Activated CD8-positive, alpha-beta memory T cell treated with anti-CD3 and anti-CD28 coated beads, Interleukin-2, amount 10 ng/mL, durations not matched to agents 7 days and 5 days (primary cell): ENCODE measurements around the gene GSG1L. TPM values are rescaled to one million over a fixed set of nuclear protein-coding genes. Genes with fewer than 3 reads are reported as not detected.

Experiments used
- ATAC-seq: fragments of 150-1000 bp; cut with Tn5 transposase; one replicate; pipeline ENCODE4 v1.10.0; 2021; ENCODE audit warnings: moderate library complexity
- CTCF ChIA-PET: fragments of 350-600 bp; sonication (Branson Sonifier 250); formaldehyde crosslinking; loops from one replicate; lab custom pipeline; 2021; ENCODE audit warnings: antibody characterized with exemption; lab: Charles Lee
- DNase-seq: peaks from one replicate; pipeline ENCODE4 v3.0.0-alpha.2; 2020
- H3K27ac Mint-ChIP-seq: one replicate; pipeline ENCODE4 v1.8.0; 2021; ENCODE audit warnings: mild to moderate bottlenecking, mixed read lengths
- H3K27me3 Mint-ChIP-seq: one replicate; pipeline ENCODE4 v1.8.0; 2021; ENCODE audit warnings: mixed read lengths
- H3K36me3 Mint-ChIP-seq: one replicate; pipeline ENCODE4 v1.8.0; 2021; ENCODE audit warnings: mild to moderate bottlenecking, mixed read lengths
- H3K4me1 Mint-ChIP-seq: one replicate; pipeline ENCODE4 v1.8.0; 2021; ENCODE audit warnings: mixed read lengths
- H3K4me3 Mint-ChIP-seq: one replicate; pipeline ENCODE4 v1.8.0; 2021; ENCODE audit warnings: mild to moderate bottlenecking, moderate library complexity, mixed read lengths
- H3K9me3 Mint-ChIP-seq: one replicate; pipeline ENCODE4 v1.8.0; 2022; ENCODE audit warnings: low read depth, mixed read lengths
- total RNA-seq, 2 experiments: library from RNA; stranded (reverse); gene quantifications; one replicate each; pipeline ENCODE4 v1.2.3, GENCODE V29; 2021

The GSG1L gene
- not detected for total RNA-seq

DNA sequence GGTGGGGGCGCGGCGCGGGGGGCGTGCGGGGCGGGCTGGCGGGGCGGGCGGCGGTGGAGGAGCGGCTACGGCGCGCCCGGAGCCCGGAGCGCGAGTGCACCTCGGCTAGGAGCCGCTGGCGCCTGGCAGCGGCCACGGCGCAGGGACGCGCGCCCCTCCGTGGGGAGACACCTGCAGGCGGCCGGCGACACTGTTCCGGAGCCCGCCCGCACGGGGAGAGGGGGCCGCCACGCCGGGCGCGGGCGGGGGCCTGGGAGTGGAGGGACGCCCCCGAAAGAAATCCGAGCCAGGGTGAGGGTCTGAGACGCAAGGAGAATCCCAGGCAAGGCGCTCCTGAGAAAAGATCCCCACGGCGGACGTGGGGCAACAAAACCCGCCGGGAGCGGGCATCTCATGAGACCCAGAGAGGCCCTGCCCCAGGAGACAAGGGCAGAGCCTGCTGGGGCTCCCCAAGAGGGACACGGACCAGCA lies at the start of gene GSG1L:
Gene GSG1L, minus strand, starts transcription at position 124 of the 471 bp plus-strand sequence. CDS start 290 bp downstream, outside the sequence.
- H3K27me3 Mint-ChIP-seq = peaks cover 60% of the 10 kb centered on the region
- CTCF ChIA-PET = interaction anchor here (0.6 to 3.2 kb wide), 3 partner anchors 90 to 424 kb away, joined by 3 to 19 read pairs (median 6); no protein-coding TSS in a partner anchor
- ATAC-seq (no peak), DNase-seq (no peak)
- H3K27ac Mint-ChIP-seq = no peak within 1 kb of the TSS
- no peaks in the 10 kb centered on the region for H3K9me3 Mint-ChIP-seq
- no peak within 1 kb of the TSS for H3K4me3 Mint-ChIP-seq
- no peaks in the 10 kb centered on the region for H3K36me3 Mint-ChIP-seq
- no peaks in the 10 kb centered on the region for H3K4me1 Mint-ChIP-seq

DNA sequence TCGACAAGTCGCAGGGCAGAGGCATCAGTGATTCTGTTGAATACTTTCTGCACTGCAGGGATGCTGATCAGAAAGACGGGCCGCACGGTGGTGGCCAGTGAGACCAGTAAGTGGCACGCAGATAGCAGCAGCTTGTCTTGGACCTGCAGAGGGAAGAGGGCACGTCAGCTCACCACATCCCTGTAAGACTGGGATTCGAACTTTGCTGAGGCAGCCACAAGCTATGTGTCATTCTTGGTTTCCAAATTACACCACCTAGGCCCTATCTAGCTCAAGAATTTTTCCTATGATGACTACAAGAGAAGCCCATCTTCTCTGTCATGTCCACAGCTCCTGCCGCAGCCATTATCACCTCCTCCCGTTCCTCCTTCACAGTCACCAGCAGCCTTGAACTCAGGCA lies 49.4 kb upstream of the GSG1L start:
- H3K4me3 Mint-ChIP-seq = no peak overlapping the region
- H3K36me3 Mint-ChIP-seq = peaks cover 54% of the 10 kb centered on the region
- H3K27ac Mint-ChIP-seq = peak overlapping the region; percentile 78
- CTCF ChIA-PET = interaction anchor here (1.3 to 3.0 kb wide), 2 partner anchors 43 to 105 kb away, joined by 4 to 16 read pairs; no protein-coding TSS in a partner anchor
- peak; percentile 69 for DNase-seq
- peaks cover 32% of the 10 kb centered on the region for H3K4me1 Mint-ChIP-seq
- peak; percentile 91 for ATAC-seq
- H3K27me3 Mint-ChIP-seq = no peaks in the 10 kb centered on the region
- H3K9me3 Mint-ChIP-seq = no peaks in the 10 kb centered on the region

DNA sequence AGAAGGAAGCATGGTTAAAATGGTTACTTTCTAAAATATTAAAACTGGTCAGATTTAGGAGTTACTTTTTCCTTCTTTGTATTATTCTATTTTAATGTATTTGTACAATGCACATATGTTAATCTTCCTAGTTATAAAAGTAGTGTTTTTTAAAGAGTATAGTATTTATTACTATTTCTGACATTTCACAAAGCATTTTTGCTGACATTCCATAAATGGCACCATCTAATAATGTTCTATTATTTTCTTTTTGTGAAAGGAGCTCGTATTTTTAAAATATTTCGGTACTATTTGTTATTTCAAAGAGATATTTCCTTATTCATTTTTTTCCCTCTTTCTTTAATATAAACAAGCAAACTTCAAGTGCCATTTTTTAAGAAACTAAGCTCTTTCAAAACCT lies 47.5 kb upstream of the GSG1L start:
- no peaks in the 10 kb centered on the region for H3K9me3 Mint-ChIP-seq
- peak overlapping the region; percentile 6 for H3K27ac Mint-ChIP-seq
- peaks cover 57% of the 10 kb centered on the region for H3K36me3 Mint-ChIP-seq
- no peaks in the 10 kb centered on the region for H3K27me3 Mint-ChIP-seq
- CTCF ChIA-PET = no interaction called here
- DNase-seq = no peak
- H3K4me1 Mint-ChIP-seq = peaks cover 32% of the 10 kb centered on the region
- H3K4me3 Mint-ChIP-seq = no peak overlapping the region
- ATAC-seq = no peak

DNA sequence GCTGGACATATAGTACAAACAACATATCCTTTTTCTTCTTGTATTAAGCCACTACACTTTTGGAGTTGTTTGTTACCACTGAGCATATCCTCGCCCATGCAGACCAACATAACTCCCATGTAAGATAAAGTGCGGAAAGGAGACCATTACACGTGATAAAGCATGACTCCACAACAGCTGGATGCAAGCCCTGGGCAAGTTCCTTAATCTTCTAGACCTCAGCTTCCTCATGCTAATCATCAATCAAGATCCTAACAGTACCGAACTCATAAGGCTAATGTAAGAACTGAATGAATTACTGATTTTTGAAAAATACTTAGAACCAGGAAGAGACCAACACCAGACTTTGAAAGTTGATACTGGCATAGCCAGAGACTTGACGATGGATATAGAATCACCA lies 47.0 kb upstream of the GSG1L start:
- Mint-ChIP-seq H3K9me3 (no peaks in the 10 kb centered on the region), H3K27me3 (no peaks in the 10 kb centered on the region), H3K4me1 (peaks cover 32% of the 10 kb centered on the region), H3K36me3 (peaks cover 57% of the 10 kb centered on the region), H3K27ac (no peak overlapping the region), H3K4me3 (no peak overlapping the region)
- DNase-seq (no peak), ATAC-seq (no peak)
- CTCF ChIA-PET = interaction anchor here (1.7 kb wide), 1 partner anchor 24 kb away, joined by 3 read pairs; no protein-coding TSS in a partner anchor

DNA sequence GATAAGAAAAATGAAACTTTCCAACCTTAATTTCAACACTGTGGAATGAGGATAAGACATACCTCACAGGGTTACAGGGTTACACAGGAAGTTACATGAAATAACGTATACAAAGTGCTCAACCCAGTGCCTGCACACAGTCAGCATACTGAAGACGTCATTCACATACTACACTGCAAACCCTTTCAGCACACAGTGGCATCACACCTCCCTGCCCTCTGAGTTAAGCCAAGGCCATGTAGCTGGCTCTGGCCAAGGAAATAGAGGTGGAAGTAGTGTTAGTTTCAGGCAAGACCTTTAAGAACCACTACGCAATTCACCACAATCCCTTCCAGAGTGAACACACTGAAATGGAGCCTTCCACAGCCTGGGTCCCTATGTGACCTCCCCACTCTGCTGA lies 46.6 kb upstream of the GSG1L start:
- peaks cover 31% of the 10 kb centered on the region for H3K4me1 Mint-ChIP-seq
- peaks cover 57% of the 10 kb centered on the region for H3K36me3 Mint-ChIP-seq
- no peaks in the 10 kb centered on the region for H3K27me3 Mint-ChIP-seq
- ATAC-seq (no peak), DNase-seq (no peak)
- H3K27ac Mint-ChIP-seq = no peak overlapping the region
- H3K4me3 Mint-ChIP-seq = no peak overlapping the region
- no peaks in the 10 kb centered on the region for H3K9me3 Mint-ChIP-seq
- CTCF ChIA-PET = interaction anchor here (1.7 kb wide), 1 partner anchor 25 kb away, joined by 3 read pairs; no protein-coding TSS in a partner anchor

DNA sequence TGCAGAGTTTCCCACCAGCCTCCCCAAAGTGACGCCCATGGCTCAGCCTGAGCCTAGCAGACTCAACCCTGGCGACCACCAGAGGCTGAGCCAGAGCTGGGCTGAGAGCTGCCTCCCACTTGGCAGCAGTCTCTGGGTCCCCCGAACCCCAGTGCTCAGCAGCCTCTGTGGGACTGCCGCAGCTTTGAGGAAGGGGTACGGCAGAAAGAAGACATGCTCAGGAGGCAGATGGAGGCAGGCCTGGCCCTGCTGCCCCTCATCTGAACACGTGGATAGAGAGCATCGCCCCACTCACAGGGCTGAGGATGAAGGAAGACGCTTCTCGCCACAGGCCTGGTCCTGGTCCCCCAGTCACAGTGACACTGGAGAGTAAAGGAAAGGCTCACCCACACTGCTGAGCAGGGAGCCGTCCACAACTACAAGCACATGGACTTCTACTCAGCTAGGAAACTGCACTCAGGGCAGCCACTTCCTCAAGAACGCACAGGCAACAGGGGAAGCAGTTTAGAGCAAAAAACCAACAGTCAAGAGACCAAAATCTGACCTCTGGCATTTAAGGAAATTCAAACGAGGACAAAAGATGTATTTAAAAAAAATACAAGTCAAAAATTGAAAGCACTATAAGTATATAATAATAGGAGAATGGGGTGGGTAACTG lies 45.2 kb upstream of the GSG1L start:
- Mint-ChIP-seq H3K27me3 (no peaks in the 10 kb centered on the region), H3K9me3 (no peaks in the 10 kb centered on the region), H3K4me3 (no peak overlapping the region), H3K4me1 (peaks cover 23% of the 10 kb centered on the region), H3K27ac (no peak overlapping the region), H3K36me3 (peaks cover 62% of the 10 kb centered on the region)
- no peak for DNase-seq
- ATAC-seq = no peak
- CTCF ChIA-PET = interaction anchor here (1.7 kb wide), 1 partner anchor 26 kb away, joined by 3 read pairs; no protein-coding TSS in a partner anchor

DNA sequence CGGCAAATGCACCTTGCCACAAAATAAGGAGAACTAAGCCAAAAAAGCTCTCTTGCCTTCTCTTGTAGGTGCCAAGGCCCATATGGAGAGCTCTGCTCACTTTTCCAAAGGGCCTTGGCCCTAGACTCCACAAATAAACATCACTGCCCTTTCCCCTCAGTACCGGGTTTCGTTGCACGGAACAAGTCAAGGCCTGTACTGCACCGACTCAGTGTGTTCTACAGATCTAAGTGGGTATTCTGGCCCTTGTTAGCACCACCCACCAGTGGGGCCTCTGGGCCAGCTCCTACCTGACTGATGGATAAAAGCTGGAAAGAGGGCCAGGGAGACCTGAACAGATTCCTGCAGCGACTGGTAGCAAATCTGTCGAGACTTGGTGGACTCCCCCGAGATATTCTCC lies 43.7 kb upstream of the GSG1L start:
- Mint-ChIP-seq H3K27ac (no peak overlapping the region), H3K4me1 (peaks cover 10% of the 10 kb centered on the region), H3K4me3 (no peak overlapping the region), H3K36me3 (peaks cover 64% of the 10 kb centered on the region), H3K27me3 (no peaks in the 10 kb centered on the region), H3K9me3 (no peaks in the 10 kb centered on the region)
- DNase-seq = no peak
- no peak for ATAC-seq
- CTCF ChIA-PET = interaction anchor here (0.5 kb wide), 1 partner anchor 111 kb away, joined by 3 read pairs; no protein-coding TSS in a partner anchor

DNA sequence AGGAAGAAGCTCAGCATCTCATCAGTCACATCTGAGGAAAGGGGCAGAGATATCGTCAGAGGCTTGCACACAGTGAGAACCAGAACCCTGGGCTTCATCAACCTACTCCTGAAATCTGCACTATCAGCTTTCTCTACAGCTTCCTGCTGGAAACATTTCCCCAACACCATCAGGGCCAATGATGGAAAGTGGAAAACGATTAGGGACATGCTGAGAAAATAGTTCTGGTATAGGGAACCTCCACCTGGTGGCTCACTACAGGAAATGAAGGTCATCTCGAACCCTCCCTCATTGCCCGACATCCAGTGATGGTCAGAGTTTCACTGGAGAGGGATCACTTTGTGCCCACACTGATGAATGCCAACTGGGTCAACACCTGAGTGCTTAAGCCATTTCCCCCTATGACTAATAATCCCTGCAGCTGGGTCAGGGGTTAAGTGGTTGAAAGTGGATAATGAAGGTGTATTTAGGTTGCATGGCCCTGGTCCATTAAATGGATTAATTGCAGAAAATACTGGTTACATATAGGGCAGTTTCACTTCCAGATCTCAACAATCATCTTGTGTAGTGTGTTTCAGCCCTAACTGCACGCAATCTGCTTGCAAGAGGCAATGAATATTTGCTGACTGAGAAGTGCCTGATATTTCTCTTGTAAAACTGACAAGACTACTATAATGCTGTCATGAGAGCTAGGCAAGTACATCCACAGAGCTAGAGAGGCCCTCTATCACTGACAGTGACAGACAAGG lies 43.1 kb upstream of the GSG1L start:
- no peak overlapping the region for H3K4me3 Mint-ChIP-seq
- no peaks in the 10 kb centered on the region for H3K9me3 Mint-ChIP-seq
- H3K36me3 Mint-ChIP-seq = peaks cover 68% of the 10 kb centered on the region
- H3K4me1 Mint-ChIP-seq = peaks cover 10% of the 10 kb centered on the region
- H3K27ac Mint-ChIP-seq = peak overlapping the region; percentile 29
- no peak for DNase-seq
- no peaks in the 10 kb centered on the region for H3K27me3 Mint-ChIP-seq
- CTCF ChIA-PET = interaction anchor here (0.5 kb wide), 1 partner anchor 111 kb away, joined by 3 read pairs; no protein-coding TSS in a partner anchor
- ATAC-seq = no peak

DNA sequence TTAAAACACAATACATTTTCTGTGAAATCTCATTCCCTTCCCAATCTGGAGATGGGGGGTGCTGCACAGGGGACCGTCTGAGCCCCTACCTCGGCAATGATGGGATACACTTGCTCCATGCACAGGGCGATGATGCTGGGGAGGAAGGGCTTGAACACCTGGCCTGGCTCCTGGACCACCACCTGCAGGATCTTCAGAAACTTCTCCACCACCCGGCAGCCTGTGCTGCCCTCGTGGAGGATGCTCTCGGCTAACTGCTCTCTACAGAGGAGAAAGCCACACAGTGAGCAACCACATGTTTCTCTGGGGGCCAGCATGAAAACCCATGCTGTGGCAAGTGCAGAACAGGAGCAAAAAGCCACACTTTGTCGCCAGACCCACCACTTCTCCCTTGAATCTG lies 42.4 kb upstream of the GSG1L start:
- peaks cover 67% of the 10 kb centered on the region for H3K36me3 Mint-ChIP-seq
- no peaks in the 10 kb centered on the region for H3K9me3 Mint-ChIP-seq
- no peak overlapping the region for H3K27ac Mint-ChIP-seq

DNA sequence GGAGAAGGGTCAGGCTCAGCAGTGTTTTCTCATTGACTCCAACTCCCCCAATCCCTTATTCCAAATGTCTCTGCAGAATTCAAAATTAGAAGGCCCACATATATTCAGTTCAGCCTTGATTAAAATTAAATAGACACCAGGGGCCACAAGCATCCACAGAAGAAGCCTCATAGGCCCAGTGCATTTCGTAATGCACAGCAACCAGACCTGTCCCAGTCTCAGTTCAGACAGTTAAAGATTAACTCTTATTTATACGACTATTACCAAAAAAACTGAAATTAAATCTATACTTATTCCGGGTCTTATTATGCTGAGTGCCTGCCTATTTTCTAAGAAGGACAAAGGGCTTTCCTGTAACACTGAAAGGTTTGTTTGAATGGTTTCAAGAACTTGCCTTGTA lies 41.8 kb upstream of the GSG1L start:
- peaks cover 5% of the 10 kb centered on the region for H3K4me1 Mint-ChIP-seq
- no peaks in the 10 kb centered on the region for H3K9me3 Mint-ChIP-seq
- ATAC-seq (no peak), DNase-seq (no peak)
- CTCF ChIA-PET = no interaction called here
- no peak overlapping the region for H3K4me3 Mint-ChIP-seq
- H3K36me3 Mint-ChIP-seq = peaks cover 66% of the 10 kb centered on the region
- H3K27me3 Mint-ChIP-seq = no peaks in the 10 kb centered on the region
- H3K27ac Mint-ChIP-seq = no peak overlapping the region

More for the DNA sequence above, 42.4 kb upstream of the GSG1L start:
- no peak for DNase-seq
- Mint-ChIP-seq H3K4me3 (no peak overlapping the region), H3K4me1 (peaks cover 10% of the 10 kb centered on the region), H3K27me3 (no peaks in the 10 kb centered on the region)
- CTCF ChIA-PET = no interaction called here
- ATAC-seq = no peak

DNA sequence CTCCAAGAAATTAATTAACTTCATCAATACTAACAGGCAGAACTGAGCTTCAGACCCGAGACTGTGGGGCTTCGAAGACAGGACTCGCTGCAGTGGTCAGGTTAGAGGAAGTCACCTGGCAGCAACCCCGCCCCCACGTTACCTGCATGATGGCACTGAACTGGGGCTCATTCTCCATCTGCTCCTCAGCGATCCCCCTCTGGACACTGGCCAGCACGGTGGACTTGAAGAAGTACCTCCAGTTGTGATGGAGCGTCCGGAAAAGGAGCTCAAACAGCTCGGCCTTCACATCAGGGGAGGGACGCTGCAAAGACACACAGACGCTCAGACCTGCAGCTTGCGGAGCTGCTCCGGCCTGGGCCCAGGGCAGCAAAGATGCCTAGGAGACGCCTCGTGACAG lies 40.9 kb upstream of the GSG1L start:
- Mint-ChIP-seq H3K4me3 (no peak overlapping the region), H3K4me1 (peaks cover 2% of the 10 kb centered on the region), H3K36me3 (peaks cover 69% of the 10 kb centered on the region), H3K9me3 (no peaks in the 10 kb centered on the region), H3K27me3 (no peaks in the 10 kb centered on the region), H3K27ac (no peak overlapping the region)
- no peak for ATAC-seq
- CTCF ChIA-PET = no interaction called here
- DNase-seq = no peak

DNA sequence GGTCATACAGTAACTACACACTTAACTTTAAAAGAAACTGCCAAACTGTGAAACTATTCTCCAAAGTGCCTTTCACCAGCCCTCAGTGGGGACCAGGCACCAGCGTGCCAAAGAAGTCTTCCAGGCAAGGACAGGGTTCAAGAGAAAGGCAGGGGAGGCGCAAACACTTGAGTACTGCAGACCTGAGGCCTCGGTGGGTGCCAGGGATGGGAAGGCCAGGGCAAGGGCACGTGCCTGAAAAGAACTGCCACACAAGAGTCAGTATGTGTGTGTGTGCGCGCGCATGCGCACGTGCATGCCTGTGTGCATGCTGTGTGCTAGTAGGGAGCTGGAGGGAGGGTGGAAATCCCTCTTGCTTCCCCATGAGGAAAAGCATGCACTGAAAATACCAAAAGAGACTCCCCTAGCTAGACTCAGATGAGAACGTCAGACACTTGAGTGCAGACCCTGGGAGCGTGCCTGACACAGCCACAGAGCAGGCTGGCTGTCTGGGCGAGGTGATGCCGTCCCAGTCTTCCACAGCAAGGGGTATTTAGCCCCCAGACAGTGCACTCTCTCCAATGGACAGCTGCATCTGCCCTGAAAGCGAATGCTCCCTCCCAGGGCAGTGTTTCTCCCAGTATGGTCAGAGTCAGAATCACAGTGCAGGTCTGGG lies 40.1 kb upstream of the GSG1L start:
- no peak for DNase-seq

DNA sequence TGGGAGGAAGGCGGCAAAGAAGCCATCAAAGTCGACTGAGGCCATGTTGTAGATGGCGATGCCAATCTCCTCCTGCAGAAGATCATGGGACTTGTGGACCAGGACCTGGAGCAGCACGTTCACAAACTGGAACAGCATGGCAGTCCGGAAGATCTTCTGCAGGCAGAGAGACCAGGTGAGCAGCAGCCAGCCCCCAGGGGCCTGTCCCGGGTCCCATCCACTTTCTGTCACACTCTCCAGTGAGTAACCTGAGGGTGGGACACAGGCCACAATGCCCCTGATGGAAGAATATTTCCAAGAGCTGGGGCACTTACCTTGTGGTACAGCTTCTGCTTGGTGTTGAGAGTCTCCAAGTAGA lies 38.0 kb upstream of the GSG1L start:
- H3K4me1 Mint-ChIP-seq = no peaks in the 10 kb centered on the region
- no peaks in the 10 kb centered on the region for H3K9me3 Mint-ChIP-seq
- H3K27me3 Mint-ChIP-seq = no peaks in the 10 kb centered on the region
- CTCF ChIA-PET = no interaction called here
- DNase-seq = no peak
- ATAC-seq = no peak
- peaks cover 65% of the 10 kb centered on the region for H3K36me3 Mint-ChIP-seq
- no peak overlapping the region for H3K27ac Mint-ChIP-seq
- no peak overlapping the region for H3K4me3 Mint-ChIP-seq

More for the DNA sequence above, 40.1 kb upstream of the GSG1L start:
- no peaks in the 10 kb centered on the region for H3K27me3 Mint-ChIP-seq
- no peak overlapping the region for H3K4me3 Mint-ChIP-seq
- CTCF ChIA-PET = no interaction called here
- H3K27ac Mint-ChIP-seq = no peak overlapping the region
- no peak for ATAC-seq
- H3K4me1 Mint-ChIP-seq = no peaks in the 10 kb centered on the region
- no peaks in the 10 kb centered on the region for H3K9me3 Mint-ChIP-seq
- peaks cover 72% of the 10 kb centered on the region for H3K36me3 Mint-ChIP-seq
